GM12892 (cell line): ENCODE data around the gene RTN4.

ENCODE experiments used
- POLR2A ChIP-seq: IDR thresholded peaks from 2 replicates; pipeline ENCODE4 v1.6.1; 2011; ENCODE audit warnings: low read depth, low read length, control low read depth
- POLR2AphosphoS5 ChIP-seq: IDR thresholded peaks from 2 replicates; pipeline ENCODE4 v1.6.1; 2011; ENCODE audit warnings: low read depth, low read length, control low read depth
- TAF1 ChIP-seq: IDR thresholded peaks from 2 replicates; pipeline ENCODE4 v1.6.1; 2011; ENCODE audit warnings: low read depth, mild to moderate bottlenecking, control low read depth, low read length, borderline replicate concordance

- no peak for TF ChIP-seq POLR2AphosphoS5
- no peak for TF ChIP-seq POLR2A
- no peak for TF ChIP-seq TAF1
Measured at GRCh38 chr2:55056024-55056521, 5.8 kb upstream of the RTN4 start.
